Gastroesophageal sphincter (tissue), 4 donors: ENCODE measurements around the gene TRIO. TPM values are rescaled to one million over a fixed set of nuclear protein-coding genes. Genes with fewer than 3 reads are reported as not detected.
A peak's percentile ranks its signal among the peaks of the same experiment; 100 is the strongest.

Source experiments
- ATAC-seq: fragments of 150-250 bp; one replicate; pipeline ENCODE4 v1.9.1; 2016; ENCODE audit warnings: mild to moderate bottlenecking, moderate library complexity
- H3K27ac ChIP-seq, 4 donors: fragments of 200-600 bp; sonication (generic) in 3 of 4; 1 replicate in 3 of 4; 2 replicates in 1 of 4; pipeline ENCODE4 v1.5.1; 2016 to 2019
- H3K27me3 ChIP-seq: fragments of 200-600 bp; sonication (generic); one replicate; pipeline ENCODE4 v1.5.1; 2019
- H3K36me3 ChIP-seq, 2 donors: fragments of 200-600 bp; sonication (generic); one replicate each; pipeline ENCODE4 v1.5.1; 2019; ENCODE audit warnings: control low read depth in 1 of 2
- H3K4me1 ChIP-seq, 3 donors: fragments of 200-600 bp; sonication (generic); 1 replicate in 2 of 3; 2 replicates in 1 of 3; pipeline ENCODE4 v1.5.1; 2016 to 2019; ENCODE audit warnings: control low read depth in 2 of 3
- H3K4me3 ChIP-seq, 2 donors: fragments of 200-600 bp; sonication (generic); one replicate each; pipeline ENCODE4 v1.5.1; 2019; ENCODE audit warnings: mild to moderate bottlenecking in 1 of 2, moderate library complexity in 1 of 2
- H3K9me3 ChIP-seq, 3 donors: fragments of 200-600 bp; sonication (generic); one replicate each; pipeline ENCODE4 v1.5.1; 2017 to 2019; ENCODE audit warnings: control low read depth in 2 of 3
- EP300 ChIP-seq: sonication (generic); formaldehyde crosslinking; IDR thresholded peaks from one replicate; pipeline ENCODE4 v1.6.1; 2017; ENCODE audit warnings: antibody characterized with exemption, mild to moderate bottlenecking
- POLR2A ChIP-seq, 2 donors: fragments of 450-650 bp; IDR thresholded peaks; one replicate each; pipeline ENCODE4 v1.6.1; 2017; ENCODE audit warnings: antibody characterized with exemption in 2 of 2, mild to moderate bottlenecking in 2 of 2, moderate library complexity in 1 of 2
- POLR2AphosphoS5 ChIP-seq: sonication (generic); formaldehyde crosslinking; IDR thresholded peaks from one replicate; pipeline ENCODE4 v1.6.1; 2017; ENCODE audit warnings: antibody characterized with exemption
- WGBS, 2 donors: methylation state at CpG; one replicate each; pipeline ENCODE4 v1.1.5; 2018; ENCODE audit warnings: low coverage in 1 of 2; 5-methylcytosine and 5-hydroxymethylcytosine counted together
- total RNA-seq, 4 donors: library from RNA; depleted of rRNA; stranded (reverse); fragments of >200 nt; gene quantifications; one replicate each; pipeline ENCODE4 v1.1.0, GENCODE V29; 2016
- TF ChIP-seq, protein P1 (sequence below), 4 experiments: fragments of 200-600 bp in 2 of 4; fragments of 450-650 bp in 2 of 4; sonication (generic) in 1 of 4; IDR thresholded peaks; one replicate each; pipeline ENCODE4 v1.5.1; 2017 to 2019; ENCODE audit warnings: antibody characterized with exemption in 4 of 4, mild to moderate bottlenecking in 2 of 4, moderate library complexity in 2 of 4

The TRIO gene
- total RNA-seq, 4 donors from 2014 or later: 69.2 to 257 (median 172) TPM

DNA sequence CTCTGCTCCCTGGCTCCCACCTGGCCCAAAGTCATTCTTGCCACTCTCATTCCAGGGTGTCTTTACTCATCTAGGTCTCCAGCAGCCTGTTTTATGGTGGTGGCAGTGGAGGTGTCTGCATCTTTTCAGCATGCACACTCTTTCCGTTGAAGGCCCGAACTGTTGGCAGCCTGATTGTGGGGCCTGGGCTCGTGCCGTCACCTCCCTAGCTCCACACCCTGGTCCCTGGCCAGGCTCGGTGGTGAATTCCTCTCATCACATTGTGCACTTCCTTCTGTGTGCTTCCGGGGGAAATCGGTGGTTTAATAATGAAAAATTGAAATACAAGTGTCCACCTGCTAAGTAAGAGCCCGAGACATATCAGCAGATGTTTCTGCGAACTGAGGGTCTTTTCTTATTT, 214.3 kb downstream of the TRIO start:
- WGBS, 2 donors: 23 to 42% methylated on average over 8 to 9 of the region's 9 CpGs
- TF ChIP-seq EP300 (no peak), POLR2AphosphoS5 (no peak), POLR2A (IDR thresholded peaks at IDR 0.05) (no peak)
- TF ChIP-seq, protein P1, sequence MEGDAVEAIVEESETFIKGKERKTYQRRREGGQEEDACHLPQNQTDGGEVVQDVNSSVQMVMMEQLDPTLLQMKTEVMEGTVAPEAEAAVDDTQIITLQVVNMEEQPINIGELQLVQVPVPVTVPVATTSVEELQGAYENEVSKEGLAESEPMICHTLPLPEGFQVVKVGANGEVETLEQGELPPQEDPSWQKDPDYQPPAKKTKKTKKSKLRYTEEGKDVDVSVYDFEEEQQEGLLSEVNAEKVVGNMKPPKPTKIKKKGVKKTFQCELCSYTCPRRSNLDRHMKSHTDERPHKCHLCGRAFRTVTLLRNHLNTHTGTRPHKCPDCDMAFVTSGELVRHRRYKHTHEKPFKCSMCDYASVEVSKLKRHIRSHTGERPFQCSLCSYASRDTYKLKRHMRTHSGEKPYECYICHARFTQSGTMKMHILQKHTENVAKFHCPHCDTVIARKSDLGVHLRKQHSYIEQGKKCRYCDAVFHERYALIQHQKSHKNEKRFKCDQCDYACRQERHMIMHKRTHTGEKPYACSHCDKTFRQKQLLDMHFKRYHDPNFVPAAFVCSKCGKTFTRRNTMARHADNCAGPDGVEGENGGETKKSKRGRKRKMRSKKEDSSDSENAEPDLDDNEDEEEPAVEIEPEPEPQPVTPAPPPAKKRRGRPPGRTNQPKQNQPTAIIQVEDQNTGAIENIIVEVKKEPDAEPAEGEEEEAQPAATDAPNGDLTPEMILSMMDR (IDR thresholded peaks at IDR 0.05): no peak
- peak; percentile 42 for ATAC-seq
- no peak overlapping the region for H3K4me3 ChIP-seq
- no peaks in the 10 kb centered on the region for H3K27me3 ChIP-seq
- no peaks in the 10 kb centered on the region for H3K9me3 ChIP-seq
- H3K36me3 ChIP-seq: peaks cover 0 to 54% of the 10 kb centered on the region in 2 donors
- H3K27ac ChIP-seq: peak overlapping the region in 1 of 4 donors; percentile 9
- peaks cover 0 to 37% (median 0%) of the 10 kb centered on the region in 3 donors for H3K4me1 ChIP-seq

DNA sequence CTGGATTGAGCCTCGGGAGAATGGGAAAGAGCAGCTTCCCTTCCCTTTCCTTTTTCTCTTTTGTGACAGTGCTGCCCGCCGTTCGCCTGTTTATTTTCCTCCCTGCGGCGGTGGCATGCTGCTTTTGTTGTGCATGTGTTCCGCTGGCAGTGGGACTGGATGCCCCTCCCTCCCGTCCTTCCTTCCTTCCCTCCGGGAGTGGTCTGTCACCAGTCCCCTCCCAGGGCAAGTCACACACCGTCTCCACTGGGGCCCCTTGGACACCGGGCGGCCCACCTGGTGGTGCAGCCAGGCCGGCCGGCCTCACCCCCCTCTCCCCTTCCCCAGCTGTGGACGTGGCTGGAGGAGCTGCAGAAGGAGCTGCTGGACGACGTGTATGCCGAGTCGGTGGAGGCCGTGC, 214.7 kb downstream of the TRIO start:
- peak overlapping the region in 1 of 4 donors; percentile 9 for H3K27ac ChIP-seq
- no peaks in the 10 kb centered on the region for H3K9me3 ChIP-seq
- no peak for TF ChIP-seq POLR2AphosphoS5
- TF ChIP-seq POLR2A (IDR thresholded peaks at IDR 0.05): no peak
- TF ChIP-seq, protein P1 (IDR thresholded peaks at IDR 0.05): no peak
- TF ChIP-seq EP300: no peak
- H3K36me3 ChIP-seq: peaks cover 0 to 56% of the 10 kb centered on the region in 2 donors
- H3K27me3 ChIP-seq: no peaks in the 10 kb centered on the region
- 42 to 66% methylated on average over 6 to 10 of the region's 20 CpGs for WGBS, 2 donors
- H3K4me3 ChIP-seq: no peak overlapping the region
- H3K4me1 ChIP-seq: peaks cover 0 to 35% (median 0%) of the 10 kb centered on the region in 3 donors
- peak; percentile 23 for ATAC-seq

DNA sequence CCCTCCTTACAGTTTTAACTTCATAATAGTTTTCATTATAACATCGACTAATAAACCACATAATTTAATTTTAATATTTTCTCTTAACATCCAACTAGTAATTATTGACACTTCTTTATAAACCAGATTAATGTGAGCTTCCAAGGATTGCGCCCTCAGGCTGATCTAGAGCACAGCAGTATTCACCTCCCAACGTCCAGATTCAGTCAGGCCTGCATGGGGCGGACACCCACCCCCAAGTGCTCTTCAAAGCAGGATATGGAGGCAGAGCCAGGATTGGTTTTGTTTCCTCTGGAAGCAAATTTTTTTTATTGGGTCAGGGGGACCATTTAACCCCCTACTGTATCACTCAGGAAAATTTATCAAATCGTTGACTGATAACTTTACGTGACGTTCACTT, 215.4 kb downstream of the TRIO start:
- no peak for ATAC-seq
- TF ChIP-seq POLR2A (IDR thresholded peaks at IDR 0.05) (no peak), POLR2AphosphoS5 (no peak), EP300 (no peak)
- TF ChIP-seq, protein P1 (IDR thresholded peaks at IDR 0.05): no peak
- Histone ChIP-seq H3K27ac (no peak overlapping the region), H3K4me1 (peaks cover 0 to 35% (median 0%) of the 10 kb centered on the region in 3 donors), H3K36me3 (peaks cover 0 to 63% of the 10 kb centered on the region in 2 donors), H3K9me3 (no peaks in the 10 kb centered on the region), H3K4me3 (no peak overlapping the region), H3K27me3 (no peaks in the 10 kb centered on the region)
- 40 to 76% methylated on average over 2 to 7 of the region's 7 CpGs for WGBS, 2 donors

DNA sequence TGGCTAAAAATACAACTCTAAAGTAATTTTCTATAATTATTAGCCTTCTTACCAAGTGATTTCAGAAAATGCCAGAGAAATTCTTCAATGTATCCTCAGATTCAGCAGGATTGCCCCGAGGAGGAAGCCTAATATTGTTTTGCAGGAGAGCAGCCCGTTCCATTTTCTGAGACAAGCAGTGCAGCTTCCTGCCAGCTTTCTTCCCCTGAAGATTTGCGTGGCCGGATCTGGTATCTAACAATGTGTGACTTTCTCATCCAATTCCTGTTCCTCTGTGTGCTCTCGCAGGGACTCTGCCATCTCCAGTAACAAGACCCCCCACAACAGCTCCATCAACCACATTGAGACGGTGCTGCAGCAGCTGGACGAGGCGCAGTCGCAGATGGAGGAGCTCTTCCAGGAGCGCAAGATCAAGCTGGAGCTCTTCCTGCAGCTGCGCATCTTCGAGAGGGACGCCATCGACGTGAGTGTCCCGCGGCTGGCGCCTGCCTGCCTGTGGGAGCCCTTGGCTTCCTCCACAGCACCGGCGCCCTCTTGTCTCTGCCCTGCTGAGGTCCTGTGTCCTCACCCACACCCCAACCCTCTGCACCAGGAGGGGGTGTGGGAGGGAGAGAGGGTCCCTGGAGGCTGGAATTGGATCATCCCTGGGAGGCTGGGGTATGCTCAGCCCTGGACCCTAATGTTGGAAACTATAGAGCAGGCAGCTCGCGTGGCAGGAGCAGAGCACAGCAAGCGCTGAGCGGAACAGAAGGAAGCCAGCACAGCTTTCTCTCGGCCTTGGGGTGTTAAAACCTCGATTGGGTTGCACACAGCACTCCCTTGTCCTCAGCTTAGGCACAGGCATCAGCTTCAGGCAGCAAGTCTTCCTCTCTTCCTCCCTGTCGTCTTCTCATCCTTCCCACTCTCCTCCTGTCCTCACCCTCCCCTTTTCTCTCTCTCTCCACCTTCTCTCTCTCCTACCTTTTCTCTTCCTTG, 216.2 kb downstream of the TRIO start:
- Histone ChIP-seq H3K4me3 (no peak overlapping the region), H3K4me1 (peaks cover 0 to 35% (median 0%) of the 10 kb centered on the region in 3 donors), H3K9me3 (no peaks in the 10 kb centered on the region), H3K27ac (no peak overlapping the region), H3K36me3 (peaks cover 0 to 71% of the 10 kb centered on the region in 2 donors), H3K27me3 (no peaks in the 10 kb centered on the region)
- ATAC-seq: no peak
- TF ChIP-seq POLR2A (IDR thresholded peaks at IDR 0.05) (no peak), POLR2AphosphoS5 (no peak), EP300 (no peak)
- TF ChIP-seq, protein P1 (IDR thresholded peaks at IDR 0.05): no peak
- 87 to 88% methylated on average over 9 of the region's 27 CpGs for WGBS, 2 donors
